Suprapubic skin (tissue), 3 donors: Measurements from ENCODE around the gene PIGH.

Experiments used
- POLR2AphosphoS5 ChIP-seq, 3 donors: sonication (generic); formaldehyde crosslinking; IDR thresholded peaks; one replicate each; pipeline ENCODE4 v1.6.1; 2017; ENCODE audit warnings: antibody characterized with exemption in 3 of 3
- TF ChIP-seq, protein P1 (sequence below), 2 donors: fragments of 200-600 bp in 1 of 2; fragments of 450-650 bp in 1 of 2; sonication (generic) in 1 of 2; IDR thresholded peaks; one replicate each; pipeline ENCODE4 v1.5.1; 2016 to 2019; ENCODE audit warnings: antibody characterized with exemption in 2 of 2, mild to moderate bottlenecking in 1 of 2, moderate library complexity in 1 of 2

DNA sequence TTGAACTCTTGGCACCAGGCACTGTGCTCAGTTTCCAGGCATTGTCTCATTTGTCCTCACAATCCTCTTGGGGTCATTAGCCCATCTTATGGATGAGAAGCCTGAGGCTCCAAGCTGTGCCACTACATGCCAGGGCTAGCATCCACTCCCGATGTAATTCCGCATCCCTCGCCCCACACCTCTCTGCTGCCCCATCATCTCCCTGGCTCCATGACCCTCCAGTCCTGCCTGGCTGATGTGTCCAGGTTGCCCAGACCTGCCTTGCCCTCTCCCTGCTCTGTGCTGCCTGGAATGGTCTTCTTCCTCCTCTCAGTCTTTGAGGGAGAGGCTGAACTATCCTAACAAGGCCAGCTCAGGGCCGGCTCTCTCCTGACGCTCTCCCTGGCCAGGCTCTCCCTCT lies 27.5 kb downstream of the PIGH start:
- TF ChIP-seq POLR2AphosphoS5 (IDR thresholded peaks at IDR 0.05): no peak
- TF ChIP-seq, protein P1, sequence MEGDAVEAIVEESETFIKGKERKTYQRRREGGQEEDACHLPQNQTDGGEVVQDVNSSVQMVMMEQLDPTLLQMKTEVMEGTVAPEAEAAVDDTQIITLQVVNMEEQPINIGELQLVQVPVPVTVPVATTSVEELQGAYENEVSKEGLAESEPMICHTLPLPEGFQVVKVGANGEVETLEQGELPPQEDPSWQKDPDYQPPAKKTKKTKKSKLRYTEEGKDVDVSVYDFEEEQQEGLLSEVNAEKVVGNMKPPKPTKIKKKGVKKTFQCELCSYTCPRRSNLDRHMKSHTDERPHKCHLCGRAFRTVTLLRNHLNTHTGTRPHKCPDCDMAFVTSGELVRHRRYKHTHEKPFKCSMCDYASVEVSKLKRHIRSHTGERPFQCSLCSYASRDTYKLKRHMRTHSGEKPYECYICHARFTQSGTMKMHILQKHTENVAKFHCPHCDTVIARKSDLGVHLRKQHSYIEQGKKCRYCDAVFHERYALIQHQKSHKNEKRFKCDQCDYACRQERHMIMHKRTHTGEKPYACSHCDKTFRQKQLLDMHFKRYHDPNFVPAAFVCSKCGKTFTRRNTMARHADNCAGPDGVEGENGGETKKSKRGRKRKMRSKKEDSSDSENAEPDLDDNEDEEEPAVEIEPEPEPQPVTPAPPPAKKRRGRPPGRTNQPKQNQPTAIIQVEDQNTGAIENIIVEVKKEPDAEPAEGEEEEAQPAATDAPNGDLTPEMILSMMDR (IDR thresholded peaks at IDR 0.05): no peak
